Activated naive CD8-positive, alpha-beta T cell treated with anti-CD3 and anti-CD28 coated beads, Interleukin-2, amount 50 U/mL, for 24 hours (primary cell): ENCODE data around the gene RXFP4.
A peak's percentile ranks its signal among the peaks of the same experiment; 100 is the strongest.
"Not testable (repeated sequence)": the region's sequence is repeated elsewhere in the genome, so short reads cannot be mapped to it uniquely, and the experiment has no call there.

Experiments
- ATAC-seq: fragments of 150-1000 bp; cut with Tn5 transposase; one replicate; pipeline ENCODE4 v1.10.0; 2021
- DNase-seq: peaks from one replicate; pipeline ENCODE4 v3.0.0; 2021
- H3K27ac Mint-ChIP-seq: one replicate; pipeline ENCODE4 v1.8.0; 2021; ENCODE audit warnings: mild to moderate bottlenecking, mixed read lengths
- H3K27me3 Mint-ChIP-seq: one replicate; pipeline ENCODE4 v1.8.0; 2021; ENCODE audit warnings: mixed read lengths
- H3K36me3 Mint-ChIP-seq: one replicate; pipeline ENCODE4 v1.8.0; 2021; ENCODE audit warnings: low read depth, mixed read lengths
- H3K4me1 Mint-ChIP-seq: one replicate; pipeline ENCODE4 v1.8.0; 2021; ENCODE audit warnings: mixed read lengths
- H3K4me3 Mint-ChIP-seq: one replicate; pipeline ENCODE4 v1.8.0; 2021; ENCODE audit warnings: mild to moderate bottlenecking, moderate library complexity, mixed read lengths
- H3K9me3 Mint-ChIP-seq: one replicate; pipeline ENCODE4 v1.8.0; 2021; ENCODE audit warnings: mixed read lengths

RXFP4 gene

GRCh38 chr1:155913969-155914757 is 27.3 kb upstream of the RXFP4 start:
- ATAC-seq (no peak), DNase-seq (no peak)
- peaks cover 70% of the 10 kb centered on the region for H3K36me3 Mint-ChIP-seq
- peaks cover 30% of the 10 kb centered on the region for H3K4me1 Mint-ChIP-seq
- H3K27me3 Mint-ChIP-seq: no peaks in the 10 kb centered on the region
- no peak overlapping the region for H3K4me3 Mint-ChIP-seq
- no peaks in the 10 kb centered on the region for H3K9me3 Mint-ChIP-seq
- H3K27ac Mint-ChIP-seq: no peak overlapping the region

DNA sequence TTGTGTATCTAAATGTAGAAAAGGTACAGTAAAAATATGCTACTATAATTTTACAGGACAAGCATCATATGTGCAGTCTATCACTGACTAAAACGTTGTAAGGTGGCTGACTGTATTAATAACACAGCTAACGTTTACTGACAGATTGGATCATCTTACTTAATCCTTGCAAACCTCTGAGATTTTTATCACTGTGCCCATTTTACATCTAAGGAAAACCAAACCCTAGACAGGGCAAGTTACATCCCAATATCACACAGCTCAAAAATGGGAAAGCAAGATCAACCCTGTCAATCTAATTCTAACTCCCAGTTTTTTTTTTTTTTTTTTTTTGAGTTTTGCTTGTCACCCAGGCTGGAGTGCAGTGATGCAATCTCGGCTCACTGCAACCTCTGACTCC is 22.8 kb upstream of the RXFP4 start:
- Mint-ChIP-seq H3K4me3 (no peak overlapping the region), H3K36me3 (peaks cover 74% of the 10 kb centered on the region), H3K27ac (no peak overlapping the region), H3K4me1 (peaks cover 5% of the 10 kb centered on the region), H3K27me3 (no peaks in the 10 kb centered on the region), H3K9me3 (no peaks in the 10 kb centered on the region)
- no peak for ATAC-seq
- no peak for DNase-seq

GRCh38 chr1:155919801-155920200 is 21.6 kb upstream of the RXFP4 start:
- DNase-seq (no peak), ATAC-seq (no peak)
- Mint-ChIP-seq H3K4me3 (no peak overlapping the region), H3K27me3 (no peaks in the 10 kb centered on the region), H3K36me3 (peaks cover 68% of the 10 kb centered on the region), H3K4me1 (peaks cover 5% of the 10 kb centered on the region), H3K9me3 (no peaks in the 10 kb centered on the region), H3K27ac (no peak overlapping the region)

- H3K27me3 Mint-ChIP-seq: no peaks in the 10 kb centered on the region
- ATAC-seq: no peak
- H3K27ac Mint-ChIP-seq: no peak overlapping the region
- DNase-seq: no peak
- peaks cover 68% of the 10 kb centered on the region for H3K36me3 Mint-ChIP-seq
- H3K4me1 Mint-ChIP-seq: peaks cover 5% of the 10 kb centered on the region
- no peak overlapping the region for H3K4me3 Mint-ChIP-seq
- no peaks in the 10 kb centered on the region for H3K9me3 Mint-ChIP-seq
Measured at GRCh38 chr1:155920717-155921116, 20.7 kb upstream of the RXFP4 start.

GRCh38 chr1:155925506-155925905 is 15.9 kb upstream of the RXFP4 start:
- H3K27me3 Mint-ChIP-seq: no peaks in the 10 kb centered on the region
- H3K4me3 Mint-ChIP-seq: no peak overlapping the region

DNA sequence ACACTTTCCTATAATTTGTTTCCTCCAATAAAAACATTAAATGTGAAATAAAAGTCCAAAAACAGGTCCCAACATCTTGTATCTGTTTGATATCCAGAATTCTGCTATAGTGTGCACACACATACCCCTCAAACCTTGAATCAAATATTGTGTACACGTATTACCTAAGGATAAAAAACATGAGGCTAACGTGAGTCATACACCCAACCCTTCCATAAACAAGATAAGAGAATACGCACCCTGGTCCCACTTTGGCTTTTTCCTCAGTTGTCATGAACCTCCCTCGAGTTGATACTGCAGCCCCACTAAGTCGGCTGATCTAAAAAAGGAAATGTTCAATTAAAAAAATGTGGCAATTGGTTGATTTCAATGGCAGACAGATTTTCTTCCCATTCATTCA is 12.4 kb upstream of the RXFP4 start:
- Mint-ChIP-seq H3K9me3 (no peaks in the 10 kb centered on the region), H3K4me1 (peaks cover 45% of the 10 kb centered on the region), H3K27ac (peak overlapping the region; percentile 57), H3K4me3 (no peak overlapping the region), H3K27me3 (no peaks in the 10 kb centered on the region), H3K36me3 (peaks cover 67% of the 10 kb centered on the region)
- DNase-seq (no peak), ATAC-seq (no peak)

More at GRCh38 chr1:155925506-155925905, 15.9 kb upstream of the RXFP4 start:
- H3K9me3 Mint-ChIP-seq: no peaks in the 10 kb centered on the region
- no peak overlapping the region for H3K27ac Mint-ChIP-seq
- DNase-seq (no peak), ATAC-seq (no peak)
- H3K4me1 Mint-ChIP-seq: peaks cover 21% of the 10 kb centered on the region
- peaks cover 74% of the 10 kb centered on the region for H3K36me3 Mint-ChIP-seq

GRCh38 chr1:155930725-155931124 is 10.7 kb upstream of the RXFP4 start:
- H3K36me3 Mint-ChIP-seq: peaks cover 61% of the 10 kb centered on the region
- not testable (repeated sequence) for H3K4me3 Mint-ChIP-seq

GRCh38 chr1:155931332-155932038 is 10.0 kb upstream of the RXFP4 start:
- peaks cover 54% of the 10 kb centered on the region for H3K36me3 Mint-ChIP-seq
- H3K9me3 Mint-ChIP-seq: no peaks in the 10 kb centered on the region
- DNase-seq: no peak

More at GRCh38 chr1:155930725-155931124, 10.7 kb upstream of the RXFP4 start:
- Mint-ChIP-seq H3K27ac (peak overlapping the region; percentile 73), H3K4me1 (peaks cover 45% of the 10 kb centered on the region)
- H3K9me3 Mint-ChIP-seq, DNase-seq, ATAC-seq, H3K27me3 Mint-ChIP-seq: not testable (repeated sequence)

DNA sequence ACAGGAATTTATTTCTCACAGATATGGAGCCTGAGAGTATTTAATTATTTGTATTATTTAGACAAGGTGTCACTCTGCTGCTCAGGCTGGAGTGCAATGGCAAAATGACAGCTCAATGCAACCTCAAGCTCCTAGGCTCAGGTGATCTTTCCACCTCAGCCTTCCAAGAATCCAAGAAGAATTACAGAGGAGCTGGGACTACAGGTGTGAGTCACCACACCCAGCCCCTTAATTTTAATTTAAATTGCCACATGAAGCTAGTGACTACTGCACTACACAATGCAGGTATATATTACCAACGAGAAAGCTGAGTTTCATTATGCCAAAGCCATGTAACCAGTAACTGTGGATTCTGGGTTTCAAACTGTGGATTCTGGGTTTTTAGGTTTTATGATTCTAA is 9.4 kb upstream of the RXFP4 start:
- DNase-seq: no peak
- H3K27ac Mint-ChIP-seq: peak overlapping the region; percentile 74

More at GRCh38 chr1:155931332-155932038, 10.0 kb upstream of the RXFP4 start:
- ATAC-seq: no peak
- Mint-ChIP-seq H3K27me3 (no peaks in the 10 kb centered on the region), H3K4me3 (no peak overlapping the region), H3K27ac (peak overlapping the region; percentile 74), H3K4me1 (peaks cover 49% of the 10 kb centered on the region)

DNA sequence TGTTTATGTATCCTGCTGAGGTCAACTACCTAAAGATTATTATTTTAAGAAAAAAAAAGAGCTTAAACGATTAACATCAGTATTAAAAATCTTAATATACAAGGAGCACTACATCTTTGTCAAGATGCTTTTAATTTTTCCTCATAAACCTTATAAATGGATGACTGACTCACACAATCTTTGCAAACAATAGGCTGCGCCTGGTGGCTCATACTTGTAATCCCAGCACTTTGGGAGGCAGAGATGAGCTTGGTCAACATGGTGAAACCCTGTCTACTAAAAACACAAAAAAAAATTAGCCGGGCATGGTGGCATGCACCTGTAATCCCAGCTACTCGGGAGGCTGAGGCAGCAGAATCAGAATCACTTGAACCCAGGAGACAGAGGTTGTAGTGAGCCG is 9.0 kb upstream of the RXFP4 start:
- peaks cover 45% of the 10 kb centered on the region for H3K4me1 Mint-ChIP-seq
- peaks cover 44% of the 10 kb centered on the region for H3K36me3 Mint-ChIP-seq
- peak overlapping the region; percentile 74 for H3K27ac Mint-ChIP-seq

More for the DNA sequence above, 9.4 kb upstream of the RXFP4 start:
- Mint-ChIP-seq H3K9me3 (no peaks in the 10 kb centered on the region), H3K27me3 (no peaks in the 10 kb centered on the region), H3K36me3 (peaks cover 48% of the 10 kb centered on the region), H3K4me1 (peaks cover 45% of the 10 kb centered on the region), H3K4me3 (no peak overlapping the region)
- no peak for ATAC-seq

GRCh38 chr1:155933591-155934096 is 7.8 kb upstream of the RXFP4 start:
- Mint-ChIP-seq H3K9me3 (no peaks in the 10 kb centered on the region), H3K27me3 (no peaks in the 10 kb centered on the region), H3K36me3 (peaks cover 32% of the 10 kb centered on the region), H3K27ac (no peak overlapping the region), H3K4me3 (no peak overlapping the region), H3K4me1 (peaks cover 52% of the 10 kb centered on the region)
- ATAC-seq (no peak), DNase-seq (no peak)

More for the DNA sequence above, 9.0 kb upstream of the RXFP4 start:
- H3K27me3 Mint-ChIP-seq: no peaks in the 10 kb centered on the region
- no peaks in the 10 kb centered on the region for H3K9me3 Mint-ChIP-seq
- H3K4me3 Mint-ChIP-seq: no peak overlapping the region
- DNase-seq (no peak), ATAC-seq (no peak)

DNA sequence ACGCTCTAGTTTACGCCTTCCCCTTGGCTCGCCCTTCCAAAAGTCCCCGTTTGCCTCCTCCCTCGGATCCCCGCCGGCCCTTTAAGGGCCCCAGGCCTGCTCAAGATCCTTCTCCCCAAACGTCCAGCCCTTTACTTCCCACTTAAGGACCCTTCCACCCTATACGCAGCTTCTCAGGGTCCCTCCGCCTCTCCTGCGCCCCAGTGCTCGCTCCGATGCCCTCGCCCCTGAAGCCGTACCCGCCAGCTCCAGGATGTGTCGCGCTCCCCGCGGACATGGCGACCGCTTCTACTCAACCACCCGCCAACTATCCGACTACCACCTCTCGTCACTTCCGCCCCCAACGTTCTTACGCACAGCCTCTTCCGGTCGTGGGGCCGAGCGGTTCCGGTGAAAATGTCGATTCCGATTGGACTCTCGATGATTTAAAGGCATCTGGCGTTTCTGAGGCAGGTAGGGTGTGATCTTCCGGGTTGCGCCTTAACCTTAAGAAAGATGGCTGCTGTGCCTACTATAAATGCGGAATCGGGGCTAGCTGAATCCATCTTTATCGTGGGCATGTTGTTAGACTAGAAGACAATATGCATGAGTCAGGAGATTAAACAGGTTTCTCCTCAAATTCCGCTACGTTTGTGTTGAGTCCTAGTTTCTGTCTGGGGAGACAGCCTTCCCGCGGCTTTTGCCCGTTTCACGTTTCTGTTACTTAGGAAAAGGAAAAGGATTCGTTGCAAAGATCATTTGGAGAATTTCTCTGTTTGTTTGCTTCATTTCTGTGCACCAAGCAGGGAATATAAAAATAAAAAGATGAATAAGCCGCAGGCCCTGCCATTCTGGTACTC is 7.1 kb upstream of the RXFP4 start, which contains the start of gene KHDC4:
Gene KHDC4 (minus strand): TSS at position 317 of the 839 bp plus-strand sequence. CDS start 40 bp downstream, at position 277.
- peaks cover 55% of the 10 kb centered on the region for H3K4me1 Mint-ChIP-seq
- no peak within 1 kb of the TSS for H3K4me3 Mint-ChIP-seq
- DNase-seq (peak; percentile 92), ATAC-seq (peak; percentile 98)
- H3K27ac Mint-ChIP-seq: no peak within 1 kb of the TSS
- H3K36me3 Mint-ChIP-seq: peaks cover 27% of the 10 kb centered on the region
- H3K27me3 Mint-ChIP-seq: no peaks in the 10 kb centered on the region
- no peaks in the 10 kb centered on the region for H3K9me3 Mint-ChIP-seq

- no peak for DNase-seq
- Mint-ChIP-seq H3K9me3 (no peaks in the 10 kb centered on the region), H3K4me3 (no peak overlapping the region), H3K36me3 (peaks cover 23% of the 10 kb centered on the region), H3K27ac (no peak overlapping the region), H3K27me3 (no peaks in the 10 kb centered on the region), H3K4me1 (peaks cover 58% of the 10 kb centered on the region)
- ATAC-seq: no peak
Measured at GRCh38 chr1:155934936-155935590, 6.4 kb upstream of the RXFP4 start.

GRCh38 chr1:155938220-155938627 is 3.2 kb upstream of the RXFP4 start:
- no peak overlapping the region for H3K4me3 Mint-ChIP-seq
- H3K9me3 Mint-ChIP-seq: no peaks in the 10 kb centered on the region
- peak overlapping the region; percentile 79 for H3K27ac Mint-ChIP-seq
- H3K4me1 Mint-ChIP-seq: peaks cover 61% of the 10 kb centered on the region
- no peaks in the 10 kb centered on the region for H3K36me3 Mint-ChIP-seq
- ATAC-seq (peak; percentile 11), DNase-seq (peak; percentile 33)
- H3K27me3 Mint-ChIP-seq: no peaks in the 10 kb centered on the region
